ENCODE data around the gene KLK1. TPM values are rescaled to one million over a fixed set of nuclear protein-coding genes. Genes with fewer than 3 reads are reported as not detected.

Gene KLK1
- polyA plus RNA-seq, 3 donors, result 0.66 to 0.72 TPM; not detected in 1

- DNase-seq, result no peak
- no peaks in the 10 kb centered on the region for H3K4me1 ChIP-seq (ENCODE audit: control insufficient read depth in 1 of 2, insufficient read depth in 2 of 2, low read length in 2 of 2)
- no peak overlapping the region for H2AFZ ChIP-seq (ENCODE audit: insufficient read depth, low read depth, low read length, poor library complexity, severe bottlenecking)
- intact Hi-C loops (cut with micrococcal nuclease), result no loop called here
- Mint-ChIP-seq H3K4me3 (no peak overlapping the region), H3K36me3 (no peaks in the 10 kb centered on the region), H3K4me1 (no peaks in the 10 kb centered on the region), H3K27ac (no peak overlapping the region), H3K9me3 (peaks cover 0 to 18% (median 7%) of the 10 kb centered on the region in 7 donors), H3K27me3 (ENCODE audit: low read depth in 3 of 3) (peaks cover 28 to 36% (median 29%) of the 10 kb centered on the region in 3 donors)
- H3K27me3 ChIP-seq (ENCODE audit: control insufficient read depth in 2 of 2, insufficient read depth in 2 of 2, low read length in 2 of 2), result peaks cover 0 to 2% of the 10 kb centered on the region in 2 donors
- no peaks in the 10 kb centered on the region for H4K20me1 ChIP-seq (ENCODE audit: insufficient read depth, low read length)
- H3K4me3 ChIP-seq (replicated peaks in 1 of 3; ENCODE audit: low read depth in 2 of 3, low read length in 3 of 3), result no peak overlapping the region
- H3K9ac ChIP-seq (ENCODE audit: insufficient read depth, low read length, poor library complexity, severe bottlenecking), result no peak overlapping the region
- no peak overlapping the region for H3K27ac ChIP-seq (ENCODE audit: low read depth in 1 of 2, low read length in 2 of 2)
- peaks cover 5 to 8% of the 10 kb centered on the region in 2 donors for H3K9me3 ChIP-seq (replicated peaks in 1 of 2; ENCODE audit: control insufficient read depth in 1 of 2, insufficient read depth in 1 of 2, low read length in 2 of 2)
- H3K36me3 ChIP-seq (replicated peaks in 1 of 2; ENCODE audit: control insufficient read depth in 1 of 2, insufficient read depth in 2 of 2, low read length in 2 of 2), result no peaks in the 10 kb centered on the region
- TF ChIP-seq CTCF (IDR thresholded peaks at IDR 0.05), result no peak
- no peaks in the 10 kb centered on the region for H3K79me2 ChIP-seq (ENCODE audit: insufficient read depth, low read length)
- H3K4me2 ChIP-seq (replicated peaks; ENCODE audit: extremely low read depth, low read length, poor library complexity, severe bottlenecking), result no peak overlapping the region
- 83% methylated on average over 1 of the region's 4 CpGs for WGBS (ENCODE audit: insufficient coverage)
These were observed 36.3 kb upstream of the KLK1 start for GRCh38 chr19:50859849-50860248.

GRCh38 chr19:50858886-50859285, 35.3 kb upstream of the KLK1 start:
- peaks cover 0 to 2% of the 10 kb centered on the region in 2 donors for H3K27me3 ChIP-seq (ENCODE audit: control insufficient read depth in 2 of 2, insufficient read depth in 2 of 2, low read length in 2 of 2)
- no peak overlapping the region for H3K4me3 ChIP-seq (replicated peaks in 1 of 3; ENCODE audit: low read depth in 2 of 3, low read length in 3 of 3)
- Mint-ChIP-seq H3K9me3 (peaks cover 0 to 18% (median 7%) of the 10 kb centered on the region in 7 donors), H3K4me3 (no peak overlapping the region), H3K36me3 (no peaks in the 10 kb centered on the region), H3K27ac (no peak overlapping the region), H3K4me1 (no peaks in the 10 kb centered on the region), H3K27me3 (ENCODE audit: low read depth in 3 of 3) (peaks cover 28 to 32% (median 31%) of the 10 kb centered on the region in 3 donors)
- no peak overlapping the region for H3K4me2 ChIP-seq (replicated peaks; ENCODE audit: extremely low read depth, low read length, poor library complexity, severe bottlenecking)
- H3K27ac ChIP-seq (ENCODE audit: low read depth in 1 of 2, low read length in 2 of 2), result no peak overlapping the region
- no peaks in the 10 kb centered on the region for H3K79me2 ChIP-seq (ENCODE audit: insufficient read depth, low read length)
- no peak for TF ChIP-seq CTCF (IDR thresholded peaks at IDR 0.05)
- H3K4me1 ChIP-seq (ENCODE audit: control insufficient read depth in 1 of 2, insufficient read depth in 2 of 2, low read length in 2 of 2), result no peaks in the 10 kb centered on the region
- H3K9me3 ChIP-seq (replicated peaks in 1 of 2; ENCODE audit: control insufficient read depth in 1 of 2, insufficient read depth in 1 of 2, low read length in 2 of 2), result peaks cover 5 to 8% of the 10 kb centered on the region in 2 donors
- no peak for DNase-seq
- no peak overlapping the region for H2AFZ ChIP-seq (ENCODE audit: insufficient read depth, low read depth, low read length, poor library complexity, severe bottlenecking)
- intact Hi-C loops (cut with micrococcal nuclease), result no loop called here
- 9% methylated on average over 7 of the region's 7 CpGs for WGBS (ENCODE audit: insufficient coverage)
- H3K9ac ChIP-seq (ENCODE audit: insufficient read depth, low read length, poor library complexity, severe bottlenecking), result no peak overlapping the region
- no peaks in the 10 kb centered on the region for H4K20me1 ChIP-seq (ENCODE audit: insufficient read depth, low read length)
- no peaks in the 10 kb centered on the region for H3K36me3 ChIP-seq (replicated peaks in 1 of 2; ENCODE audit: control insufficient read depth in 1 of 2, insufficient read depth in 2 of 2, low read length in 2 of 2)
